ENCODE results near the gene KRT1.

DNA sequence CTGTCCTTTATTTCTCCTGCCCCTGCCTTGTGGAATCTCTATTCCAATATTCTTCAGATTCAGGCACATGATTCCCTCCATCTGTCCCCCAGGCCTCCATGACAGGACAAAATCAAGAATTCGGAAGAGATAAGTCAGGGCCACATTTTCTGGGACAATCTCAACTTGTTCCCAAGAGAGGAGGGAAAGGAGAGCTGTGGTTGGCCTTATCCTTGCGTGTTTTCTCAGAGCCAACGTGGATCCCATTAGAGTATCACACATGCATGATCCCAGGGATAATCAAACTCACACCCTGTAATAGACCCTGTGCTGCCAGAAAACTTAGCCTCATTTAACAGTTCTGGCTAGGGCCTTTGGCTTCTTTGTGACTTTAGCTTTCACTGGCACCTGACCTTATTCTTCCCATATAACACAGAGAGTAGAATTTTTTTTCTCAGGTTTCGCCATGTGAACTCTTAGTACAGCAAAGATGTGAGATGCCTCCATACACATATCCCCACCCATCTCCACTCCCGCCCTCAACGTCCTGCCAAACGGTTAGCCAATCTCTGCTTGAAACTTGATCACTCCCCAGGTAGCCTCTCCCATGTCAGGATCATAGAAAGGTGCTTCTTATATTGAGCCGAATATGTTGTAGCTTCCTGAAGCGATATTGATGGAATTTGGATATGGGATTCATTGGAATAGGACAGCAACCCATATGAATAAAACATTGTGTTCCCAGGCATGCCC lies 6.7 kb upstream of the KRT1 start:
- no peak for TF ChIP-seq POLR2A (IDR thresholded peaks at IDR 0.05)
- TF ChIP-seq, protein P1, sequence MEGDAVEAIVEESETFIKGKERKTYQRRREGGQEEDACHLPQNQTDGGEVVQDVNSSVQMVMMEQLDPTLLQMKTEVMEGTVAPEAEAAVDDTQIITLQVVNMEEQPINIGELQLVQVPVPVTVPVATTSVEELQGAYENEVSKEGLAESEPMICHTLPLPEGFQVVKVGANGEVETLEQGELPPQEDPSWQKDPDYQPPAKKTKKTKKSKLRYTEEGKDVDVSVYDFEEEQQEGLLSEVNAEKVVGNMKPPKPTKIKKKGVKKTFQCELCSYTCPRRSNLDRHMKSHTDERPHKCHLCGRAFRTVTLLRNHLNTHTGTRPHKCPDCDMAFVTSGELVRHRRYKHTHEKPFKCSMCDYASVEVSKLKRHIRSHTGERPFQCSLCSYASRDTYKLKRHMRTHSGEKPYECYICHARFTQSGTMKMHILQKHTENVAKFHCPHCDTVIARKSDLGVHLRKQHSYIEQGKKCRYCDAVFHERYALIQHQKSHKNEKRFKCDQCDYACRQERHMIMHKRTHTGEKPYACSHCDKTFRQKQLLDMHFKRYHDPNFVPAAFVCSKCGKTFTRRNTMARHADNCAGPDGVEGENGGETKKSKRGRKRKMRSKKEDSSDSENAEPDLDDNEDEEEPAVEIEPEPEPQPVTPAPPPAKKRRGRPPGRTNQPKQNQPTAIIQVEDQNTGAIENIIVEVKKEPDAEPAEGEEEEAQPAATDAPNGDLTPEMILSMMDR (IDR thresholded peaks at IDR 0.05), result no peak
